Stimulated activated CD8-positive, alpha-beta memory T cell treated with anti-CD3 and anti-CD28 coated beads, Interleukin-15, amount 100 ng/mL, for 1 hour (primary cell): ENCODE results near the gene MUL1.

ENCODE experiments used
- DNase-seq: peaks from one replicate; pipeline ENCODE4 v3.0.0-alpha.2; 2020; ENCODE audit warnings: low read depth

MUL1 gene

GRCh38 chr1:20470194-20470593 lies 37.8 kb downstream of the MUL1 start:
- no peak for DNase-seq

- no peak for DNase-seq
Measured at GRCh38 chr1:20469406-20470076, 38.4 kb downstream of the MUL1 start.

DNA sequence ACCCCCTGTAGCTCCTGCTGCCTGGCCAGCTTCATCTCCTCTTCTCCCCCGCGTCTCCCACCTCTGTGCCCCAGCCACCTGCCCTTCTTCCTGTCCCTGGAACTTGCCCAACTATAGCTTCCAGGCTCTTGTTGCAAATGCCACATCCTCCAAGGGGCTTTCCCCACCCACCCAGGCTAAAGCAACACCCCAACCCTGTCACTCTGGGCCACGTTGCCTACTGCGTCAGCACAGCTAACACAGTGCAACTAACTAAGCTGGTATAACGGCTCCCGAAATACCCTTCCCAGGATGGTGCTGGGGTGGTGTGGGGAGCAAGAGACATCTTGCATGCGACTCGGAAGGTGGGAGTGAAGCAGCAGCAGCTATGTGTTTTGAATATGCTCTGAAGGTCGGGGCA lies 41.7 kb downstream of the MUL1 start:
- no peak for DNase-seq

GRCh38 chr1:20465187-20465586 lies 42.8 kb downstream of the MUL1 start:
- DNase-seq, result no peak

DNA sequence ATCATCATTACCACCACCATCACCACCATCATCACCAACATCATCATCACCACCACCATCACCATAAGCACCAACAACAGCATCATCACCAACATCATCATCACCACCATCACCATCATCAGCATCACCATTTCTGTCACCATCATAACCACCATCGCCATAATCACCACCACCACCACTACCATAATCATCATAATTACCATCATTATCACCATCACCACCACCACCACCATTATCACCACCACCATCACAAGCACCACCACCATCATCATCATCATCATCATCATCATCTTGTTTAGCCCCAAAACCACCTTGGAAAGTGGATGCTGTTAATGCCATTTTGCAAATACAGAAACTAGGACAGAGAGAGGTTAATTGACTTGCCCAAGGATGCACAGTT lies 44.4 kb downstream of the MUL1 start:
- no peak for DNase-seq

DNA sequence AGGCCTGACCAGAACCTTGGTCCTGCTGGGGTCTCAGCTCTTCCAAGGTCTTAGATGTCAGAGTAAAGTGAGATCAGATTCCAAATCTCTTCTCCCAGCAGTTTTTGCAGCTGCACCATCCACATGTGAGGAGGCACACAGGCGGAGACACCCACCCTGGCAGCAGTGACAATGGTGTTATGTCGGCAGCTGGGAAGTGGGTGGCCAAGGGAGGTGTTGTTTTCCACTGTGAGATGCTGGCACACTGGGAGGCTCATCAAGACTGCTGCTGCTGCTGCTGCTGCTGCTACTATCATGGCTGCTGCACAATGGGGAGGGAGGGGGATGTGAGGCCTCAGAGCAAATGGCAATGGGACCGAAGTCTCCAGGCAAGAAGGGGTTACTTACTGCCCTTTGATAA lies 45.6 kb downstream of the MUL1 start:
- no peak for DNase-seq

- no peak for DNase-seq
Measured at GRCh38 chr1:20458717-20459116, 49.2 kb downstream of the MUL1 start.

- DNase-seq, result no peak
Measured at GRCh38 chr1:20454004-20454403, 53.9 kb downstream of the MUL1 start.

DNA sequence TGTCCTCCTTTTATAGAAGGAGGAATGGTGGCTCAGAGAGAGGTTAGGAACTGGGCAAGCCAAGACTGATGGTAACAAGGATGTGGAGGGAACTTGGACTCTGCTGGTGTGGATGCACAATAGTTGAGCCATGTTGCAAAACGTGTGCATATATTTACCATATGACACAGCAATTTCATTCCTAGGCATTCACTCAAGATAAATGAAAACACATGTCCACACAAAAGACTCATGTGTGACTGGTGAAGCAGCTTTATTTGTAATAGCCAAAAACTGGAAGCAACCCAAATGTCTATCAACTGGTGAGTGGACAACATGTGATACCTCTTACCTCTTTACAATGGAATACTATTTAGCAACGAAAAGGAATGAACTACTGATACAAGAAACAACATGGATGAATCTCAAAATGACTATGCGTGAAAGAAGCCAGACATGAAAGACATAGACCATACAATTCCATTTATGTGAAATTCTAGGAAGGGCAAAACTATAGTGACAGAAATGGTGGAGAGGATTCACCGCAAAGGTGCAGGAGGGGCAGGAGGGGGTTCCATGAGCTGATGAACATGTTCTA lies 58.1 kb downstream of the MUL1 start:
- DNase-seq, result no peak
